Ascending aorta (tissue), 2 donors: ENCODE data around the gene DCN. TPM values are rescaled to one million over a fixed set of nuclear protein-coding genes. Genes with fewer than 3 reads are reported as not detected.

Experiments used
- DNase-seq, 2 donors: peaks; one replicate each; pipeline ENCODE4 v3.0.0-alpha.2; 2019; ENCODE audit warnings: low spot score in 2 of 2
- H3K27ac ChIP-seq, 2 donors: fragments of 200-600 bp; sonication (generic); one replicate each; pipeline ENCODE4 v1.5.1; 2016 to 2017; ENCODE audit warnings: mild to moderate bottlenecking in 1 of 2
- H3K27me3 ChIP-seq: fragments of 200-600 bp; sonication (generic); one replicate; pipeline ENCODE4 v1.5.1; 2017
- H3K36me3 ChIP-seq, 2 donors: fragments of 200-600 bp; sonication (generic); one replicate each; pipeline ENCODE4 v1.5.1; 2016
- H3K4me1 ChIP-seq, 2 donors: fragments of 200-600 bp; sonication (generic); one replicate each; pipeline ENCODE4 v1.5.1; 2016 to 2017; ENCODE audit warnings: mild to moderate bottlenecking in 1 of 2
- H3K4me3 ChIP-seq, 2 donors: fragments of 200-600 bp; sonication (generic); one replicate each; pipeline ENCODE4 v1.5.1; 2016 to 2017; ENCODE audit warnings: mild to moderate bottlenecking in 1 of 2
- H3K9me3 ChIP-seq, 2 donors: fragments of 200-600 bp; sonication (generic); one replicate each; pipeline ENCODE4 v1.5.1; 2016
- CTCF ChIP-seq, 3 experiments: fragments of 200-600 bp in 2 of 3; fragments of 450-650 bp in 1 of 3; sonication (generic) in 2 of 3; IDR thresholded peaks; one replicate each; pipeline ENCODE4 v1.5.1; 2016 to 2019; ENCODE audit warnings: antibody characterized with exemption in 3 of 3, mild to moderate bottlenecking in 1 of 3, moderate library complexity in 1 of 3
- intact Hi-C: fragments of 100-400 bp; cut with DNase I; formaldehyde crosslinking; loops from one replicate; pipeline ENCODE4 v1.15.1; 2023
- total RNA-seq: library from RNA; depleted of rRNA; stranded (reverse); fragments of >200 nt; gene quantifications from one replicate; pipeline ENCODE4 v1.1.0, GENCODE V29; 2016

Gene DCN
- total RNA-seq, 1 donor from 2014 or later: 443 TPM

DNA sequence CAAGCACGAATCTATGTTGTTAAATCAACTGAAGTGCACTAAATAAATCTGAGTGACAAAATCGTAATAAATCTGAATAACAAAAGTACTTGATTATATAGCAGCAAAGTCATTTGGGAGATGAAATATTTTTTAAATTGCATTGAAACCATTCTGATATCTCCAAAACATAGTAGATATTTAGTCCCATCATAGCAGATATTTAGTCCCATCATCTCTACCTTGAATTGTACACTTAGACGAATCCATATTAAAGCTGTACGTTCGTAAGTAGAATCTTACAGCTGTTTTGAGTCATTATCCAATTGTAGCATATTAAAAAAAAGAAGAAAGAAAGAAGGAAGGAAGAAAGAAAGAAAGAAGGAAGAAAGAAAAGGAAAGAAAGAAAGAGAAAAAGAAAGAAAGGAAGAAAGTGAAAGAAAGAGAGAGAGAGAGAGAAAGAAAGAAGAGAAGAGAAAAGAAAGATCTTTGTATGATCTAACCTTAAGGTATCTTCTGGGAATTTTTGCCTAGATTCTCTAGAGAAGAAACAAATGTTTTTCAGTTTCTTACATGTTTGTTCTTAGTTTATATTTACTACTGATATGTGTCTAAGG lies 2.6 kb downstream of the DCN start:
- no peak overlapping the region for H3K27ac ChIP-seq
- H3K4me3 ChIP-seq: peak overlapping the region; percentile 13 to 39
- H3K27me3 ChIP-seq: no peaks in the 10 kb centered on the region
- intact Hi-C loops: loop anchor here (5.0 kb wide), 1 partner anchor 203 kb away; no protein-coding TSS in a partner anchor
- peaks cover 0 to 2% of the 10 kb centered on the region in 2 donors for H3K4me1 ChIP-seq
- no peak for TF ChIP-seq CTCF (IDR thresholded peaks at IDR 0.05)
- no peaks in the 10 kb centered on the region for H3K36me3 ChIP-seq
- H3K9me3 ChIP-seq: no peaks in the 10 kb centered on the region
- DNase-seq: no peak

DNA sequence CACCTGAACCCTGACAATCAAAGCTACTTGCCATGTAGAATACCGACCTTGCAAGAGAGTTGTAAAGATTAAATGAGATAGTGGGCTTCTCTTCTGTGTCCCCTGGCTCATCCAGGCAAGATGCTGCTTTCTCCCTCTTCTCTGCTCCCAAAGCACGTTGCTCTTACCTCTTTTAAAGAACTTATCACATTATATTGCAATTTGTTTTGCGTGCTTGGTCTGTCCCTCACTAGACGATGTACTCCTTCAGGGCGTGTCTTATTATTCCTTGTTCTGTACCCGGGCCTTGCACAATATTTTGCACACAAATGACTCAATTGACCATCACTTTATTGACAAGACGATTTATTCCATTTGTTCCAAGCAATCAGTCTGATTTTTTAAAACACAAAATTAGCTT lies 3.3 kb downstream of the DCN start:
- no peak overlapping the region for H3K27ac ChIP-seq
- H3K4me1 ChIP-seq: peaks cover 0 to 2% of the 10 kb centered on the region in 2 donors
- H3K9me3 ChIP-seq: no peaks in the 10 kb centered on the region
- intact Hi-C loops: loop anchor here (5.0 kb wide), 1 partner anchor 202 kb away; no protein-coding TSS in a partner anchor
- no peak for TF ChIP-seq CTCF (IDR thresholded peaks at IDR 0.05)
- no peak for DNase-seq
- H3K27me3 ChIP-seq: no peaks in the 10 kb centered on the region
- H3K4me3 ChIP-seq: peak overlapping the region in 1 of 2 donors; percentile 24
- no peaks in the 10 kb centered on the region for H3K36me3 ChIP-seq

DNA sequence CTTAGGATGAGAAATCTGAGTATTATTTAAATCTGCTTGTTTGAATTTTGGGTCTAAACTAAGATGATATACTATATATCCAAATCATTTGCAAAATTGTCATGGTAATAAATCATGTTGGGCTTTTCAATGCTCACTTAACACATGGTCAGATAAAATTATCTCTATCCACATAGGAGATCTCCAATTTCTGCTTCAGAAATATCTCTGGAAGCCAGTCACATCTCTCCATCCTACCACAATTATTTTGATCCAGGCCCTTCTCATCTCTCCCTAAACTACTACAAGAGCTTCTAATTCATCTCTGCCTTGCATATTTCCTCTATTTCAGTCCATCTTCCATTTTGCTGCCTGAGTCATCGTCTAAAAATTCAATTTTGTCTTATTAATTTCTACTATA lies 3.8 kb downstream of the DCN start:
- peak overlapping the region; percentile 21 to 46 for H3K4me3 ChIP-seq
- intact Hi-C loops: loop anchor here (1.0 to 5.0 kb wide), 3 partner anchors 148 to 201 kb away; no protein-coding TSS in a partner anchor

DNA sequence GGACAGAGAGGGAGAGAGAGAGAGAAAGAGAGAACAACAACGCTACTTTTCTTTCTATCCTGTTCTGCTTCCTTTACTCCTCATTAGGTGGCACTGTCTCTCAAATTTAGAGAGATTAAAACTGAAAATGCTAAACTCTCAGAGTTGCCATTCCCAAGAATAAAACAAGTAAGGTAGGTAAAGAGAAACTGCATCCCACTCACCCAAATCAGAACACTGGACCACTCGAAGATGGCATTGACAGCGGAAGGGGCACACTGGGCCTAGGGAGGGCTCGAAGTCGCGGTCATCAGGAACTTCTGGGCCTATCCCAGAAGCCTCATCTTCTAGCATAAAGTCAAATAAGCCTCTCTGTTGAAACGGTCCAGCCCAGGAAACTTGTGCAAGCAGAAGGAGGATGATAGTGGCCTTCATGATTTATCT lies 4.5 kb downstream of the DCN start:
- DNase-seq: no peak
- Histone ChIP-seq H3K4me1 (no peaks in the 10 kb centered on the region), H3K27me3 (no peaks in the 10 kb centered on the region), H3K4me3 (peak overlapping the region; percentile 46 to 48), H3K36me3 (no peaks in the 10 kb centered on the region), H3K9me3 (no peaks in the 10 kb centered on the region), H3K27ac (no peak overlapping the region)
- intact Hi-C loops: loop anchor here (1.0 to 5.0 kb wide), 3 partner anchors 148 to 201 kb away; no protein-coding TSS in a partner anchor
- peak in 2 of 3 experiments; percentile 39 to 60 for TF ChIP-seq CTCF (IDR thresholded peaks at IDR 0.05)

More for the DNA sequence above, 3.8 kb downstream of the DCN start:
- H3K27ac ChIP-seq: no peak overlapping the region
- H3K27me3 ChIP-seq: no peaks in the 10 kb centered on the region
- TF ChIP-seq CTCF (IDR thresholded peaks at IDR 0.05): no peak
- H3K36me3 ChIP-seq: no peaks in the 10 kb centered on the region
- DNase-seq: no peak
- H3K9me3 ChIP-seq: no peaks in the 10 kb centered on the region
- peaks cover 0 to 2% of the 10 kb centered on the region in 2 donors for H3K4me1 ChIP-seq

- Histone ChIP-seq H3K4me1 (no peaks in the 10 kb centered on the region), H3K27ac (no peak overlapping the region), H3K27me3 (no peaks in the 10 kb centered on the region), H3K36me3 (no peaks in the 10 kb centered on the region), H3K9me3 (no peaks in the 10 kb centered on the region), H3K4me3 (peak overlapping the region in 1 of 2 donors; percentile 46)
- DNase-seq: no peak
- intact Hi-C loops: loop anchor here (5.0 kb wide), 1 partner anchor 200 kb away; no protein-coding TSS in a partner anchor
- no peak for TF ChIP-seq CTCF (IDR thresholded peaks at IDR 0.05)
Observed at GRCh38 chr12:91177381-91177780, 5.2 kb downstream of the DCN start.
